Hematopoietic multipotent progenitor cell treated with erythropoietin and hydrocortisone succinate and interleukin-3 and kit ligand, for 17 days (in vitro differentiated cells): ENCODE results near the gene PPFIBP2.

Source experiments
- DNase-seq: peaks from one replicate; pipeline ENCODE4 v3.0.0-alpha.2; 2015; ENCODE audit warnings: low spot score

PPFIBP2 gene

GRCh38 chr11:7577291-7578190 is 63.7 kb downstream of the PPFIBP2 start:
- no peak for DNase-seq

- no peak for DNase-seq
Observed at GRCh38 chr11:7578276-7578955, 64.6 kb downstream of the PPFIBP2 start.

- DNase-seq, result no peak
Observed at GRCh38 chr11:7579361-7579791, 65.6 kb downstream of the PPFIBP2 start.

GRCh38 chr11:7581021-7581590 is 67.3 kb downstream of the PPFIBP2 start:
- DNase-seq, result no peak

GRCh38 chr11:7582338-7582985 is 68.7 kb downstream of the PPFIBP2 start:
- no peak for DNase-seq

- no peak for DNase-seq
Observed at GRCh38 chr11:7583248-7583647, 69.4 kb downstream of the PPFIBP2 start.

- DNase-seq, result no peak
Observed at GRCh38 chr11:7584910-7585309, 71.1 kb downstream of the PPFIBP2 start.

- DNase-seq, result no peak
Observed at GRCh38 chr11:7585816-7586215, 72.0 kb downstream of the PPFIBP2 start.

- DNase-seq, result no peak
Observed at GRCh38 chr11:7586376-7586775, 72.6 kb downstream of the PPFIBP2 start.

- DNase-seq, result no peak
Observed at GRCh38 chr11:7587712-7588111, 73.9 kb downstream of the PPFIBP2 start.

- DNase-seq, result no peak
Observed at GRCh38 chr11:7589861-7590260, 76.1 kb downstream of the PPFIBP2 start.

- no peak for DNase-seq
Observed at GRCh38 chr11:7590529-7590928, 76.7 kb downstream of the PPFIBP2 start.

- no peak for DNase-seq
Observed at GRCh38 chr11:7591107-7591894, 77.5 kb downstream of the PPFIBP2 start.

- no peak for DNase-seq
Observed at GRCh38 chr11:7591987-7592386, 78.2 kb downstream of the PPFIBP2 start.

- DNase-seq, result no peak
Observed at GRCh38 chr11:7592711-7593110, 78.9 kb downstream of the PPFIBP2 start.

- no peak for DNase-seq
Observed at GRCh38 chr11:7593481-7593880, 79.7 kb downstream of the PPFIBP2 start.

GRCh38 chr11:7595016-7595866 is 81.4 kb downstream of the PPFIBP2 start:
- DNase-seq, result no peak

- no peak for DNase-seq
Observed at GRCh38 chr11:7595951-7596350, 82.2 kb downstream of the PPFIBP2 start.

- no peak for DNase-seq
Observed at GRCh38 chr11:7596975-7597391, 83.2 kb downstream of the PPFIBP2 start.

- DNase-seq, result no peak
Observed at GRCh38 chr11:7597620-7598019, 83.8 kb downstream of the PPFIBP2 start.

GRCh38 chr11:7599209-7599608 is 85.4 kb downstream of the PPFIBP2 start:
- no peak for DNase-seq
